HepG2 (cell line): ENCODE data around the gene NTM. TPM values are rescaled to one million over a fixed set of nuclear protein-coding genes. Genes with fewer than 3 reads are reported as not detected.

Experiments
- ATAC-seq: fragments of 200-7000 bp; cut with Tn5 transposase; 3 replicates; pipeline ENCODE4 v1.9.1; 2020; ENCODE audit warnings: mild to moderate bottlenecking, moderate library complexity
- BruUV-seq: library from RNA; stranded (reverse); fragments of 400-500 nt; replicated peaks from 2 replicates; lab custom pipeline; 2021; lab: Mats Ljungman, UMichigan
- CTCF ChIA-PET: fragments of 300-600 bp; formaldehyde crosslinking; extraction: SDS; loops from one replicate; lab custom pipeline; 2021; ENCODE audit warnings: low total read pairs, inconsistent platforms, low intra/inter-chr PET ratio; lab: Yijun Ruan, JAX
- POLR2A ChIA-PET: fragments of 350-600 bp; sonication (Branson Sonifier 250); formaldehyde crosslinking; loops from one replicate; lab custom pipeline; 2020; ENCODE audit warnings: antibody characterized with exemption, inconsistent platforms; lab: Yijun Ruan, JAX
- DNase-seq: peaks from one replicate; pipeline ENCODE4 v3.0.0-alpha.2; 2015; ENCODE audit warnings: low spot score
- FAIRE-seq: peaks from 3 replicates; lab custom pipeline; 2011; peaks lifted over from hg19 to GRCh38; lab: Jason Lieb, UNC
- H2AFZ ChIP-seq: one replicate; pipeline ENCODE4 v1.6.1; 2011; ENCODE audit warnings: low read length, inconsistent platforms
- H3K27ac ChIP-seq: fragments of 300-600 bp; 3 replicates; pipeline ENCODE4 v1.8.0; 2011; ENCODE audit warnings: mixed run types, mild to moderate bottlenecking, mixed read lengths, low read length, inconsistent platforms; ENCODE audit not compliant: insufficient read depth; ENCODE audit errors: extremely low read length
- H3K27me3 ChIP-seq, 2 experiments: fragments of 200-600 bp in 1 of 2; 2 replicates in 1 of 2; 3 replicates in 1 of 2; pipeline versions ENCODE4 v1.6.0 to v1.8.0; 2011; ENCODE audit warnings: low read length in 2 of 2, mild to moderate bottlenecking in 2 of 2, moderate library complexity in 2 of 2, inconsistent platforms in 1 of 2; ENCODE audit not compliant: insufficient read depth in 2 of 2, control insufficient read depth in 1 of 2
- H3K36me3 ChIP-seq, 2 experiments: fragments of 200-600 bp in 1 of 2; replicated peaks in 1 of 2; 2 replicates in 1 of 2; 3 replicates in 1 of 2; pipeline versions ENCODE4 v1.5.1 to v1.8.0; 2011; ENCODE audit warnings: low read length in 2 of 2, inconsistent platforms in 1 of 2; ENCODE audit not compliant: insufficient read depth in 2 of 2, control insufficient read depth in 1 of 2
- H3K4me1 ChIP-seq: 2 replicates; pipeline ENCODE4 v1.5.1; 2012; ENCODE audit warnings: low read length, inconsistent platforms; ENCODE audit not compliant: insufficient read depth
- H3K4me2 ChIP-seq: 2 replicates; pipeline ENCODE4 v1.6.0; 2011; ENCODE audit warnings: low read depth, low read length, inconsistent platforms
- H3K4me3 ChIP-seq, 3 experiments: fragments of 200-600 bp in 1 of 3; sonication (generic), shearing (Covaris generic) in 1 of 3; replicated peaks in 1 of 3; 2 replicates each; pipeline ENCODE4 v1.5.1; 2011 to 2016; ENCODE audit warnings: low read length in 3 of 3, inconsistent platforms in 2 of 3, low read depth in 2 of 3, mild to moderate bottlenecking in 2 of 3, control low read depth in 1 of 3, mixed read lengths in 1 of 3; ENCODE audit not compliant: insufficient read depth in 1 of 3
- H3K79me2 ChIP-seq: one replicate; pipeline ENCODE4 v1.6.1; 2011; ENCODE audit warnings: low read length, inconsistent platforms; ENCODE audit not compliant: insufficient read depth
- H3K9ac ChIP-seq: 2 replicates; pipeline ENCODE4 v1.6.0; 2011; ENCODE audit warnings: mild to moderate bottlenecking, low read depth, low read length, inconsistent platforms; ENCODE audit not compliant: insufficient read depth
- H3K9me3 ChIP-seq: 2 replicates; pipeline ENCODE4 v1.5.1; 2012; ENCODE audit warnings: mild to moderate bottlenecking, low read length
- H4K20me1 ChIP-seq: 2 replicates; pipeline ENCODE4 v1.6.0; 2011; ENCODE audit warnings: inconsistent platforms, mild to moderate bottlenecking, low read length, moderate library complexity; ENCODE audit not compliant: insufficient read depth
- KDM5B ChIP-seq: sonication (generic); formaldehyde crosslinking; IDR thresholded peaks from 2 replicates; pipeline ENCODE4 v1.4.0; 2020; ENCODE audit warnings: missing genetic modification reagents, mild to moderate bottlenecking, borderline replicate concordance
- KMT2A ChIP-seq: sonication (generic); formaldehyde crosslinking; IDR thresholded peaks from 2 replicates; pipeline ENCODE4 v1.4.0; 2020; ENCODE audit warnings: missing genetic modification reagents
- MYPOP ChIP-seq: sonication (generic); formaldehyde crosslinking; IDR thresholded peaks from 2 replicates; pipeline ENCODE4 v1.8.1; 2023; ENCODE audit warnings: mild to moderate bottlenecking, moderate library complexity, missing genetic modification reagents
- NFE2L2 ChIP-seq: fragments of 150-350 bp; IDR thresholded peaks from 2 replicates; pipeline ENCODE4 v1.6.1; 2014; ENCODE audit warnings: low read length
- SP1 ChIP-seq, 2 experiments: fragments of 450-650 bp in 1 of 2; sonication (generic) in 1 of 2; formaldehyde crosslinking in 1 of 2; IDR thresholded peaks; 2 replicates each; pipeline versions ENCODE4 v1.4.0 to v1.6.1; 2016 to 2020; ENCODE audit warnings: missing genetic modification reagents in 1 of 2
- ZBTB8A ChIP-seq: sonication (generic); formaldehyde crosslinking; IDR thresholded peaks from 2 replicates; pipeline ENCODE4 v1.4.0; 2020; ENCODE audit warnings: mild to moderate bottlenecking, low read depth, missing genetic modification reagents, borderline replicate concordance
- ZNF205 ChIP-seq: IDR thresholded peaks from 2 replicates; pipeline ENCODE4 v1.6.1; 2018; ENCODE audit warnings: missing biosample characterization, missing genetic modification reagents
- ZNF549 ChIP-seq: sonication (generic); formaldehyde crosslinking; IDR thresholded peaks from 2 replicates; pipeline ENCODE4 v1.5.0; 2020; ENCODE audit warnings: missing genetic modification reagents
- ZNF598 ChIP-seq: sonication (generic); formaldehyde crosslinking; IDR thresholded peaks from 2 replicates; pipeline ENCODE4 v1.5.1; 2020; ENCODE audit warnings: mild to moderate bottlenecking, missing genetic modification reagents, borderline replicate concordance
- WGBS: methylation state at CpG from one replicate; pipeline ENCODE4 v1.1.6; 2017; ENCODE audit warnings: low lambda C conversion rate; 5-methylcytosine and 5-hydroxymethylcytosine counted together
- in situ Hi-C: cut with HindIII; loops from 2 replicates; pipeline ENCODE4 v1.10.0; 2017; ENCODE audit warnings: low pct_unique_long_range_greater_than_20kb; ENCODE audit not compliant: extremely low pct_ligation_motif_present
- intact Hi-C: fragments of 100-400 bp; cut with micrococcal nuclease; formaldehyde crosslinking; loops from one replicate; pipeline ENCODE4 v1.10.0; 2022; ENCODE audit not compliant: unreplicated experiment
- polyA plus RNA-seq, 8 experiments: library from polyadenylated mRNA; depleted of rRNA in 3 of 8; stranded (reverse) in 7 of 8; unstranded in 1 of 8; fragments of >200 nt; fragmentation: Illumina TruSeq in 4 of 8; extraction: Trizol in 4 of 8; gene quantifications; 2 replicates each; pipeline versions ENCODE4 v1.2.1 to v1.2.3, GENCODE V29; 2011 to 2016; ENCODE audit warnings: low read depth in 4 of 8, missing spikeins in 1 of 8, mixed read lengths in 1 of 8; ENCODE audit not compliant: insufficient read depth in 1 of 8
- total RNA-seq, 5 experiments: library from RNA; depleted of rRNA; stranded (reverse); fragments of >200 nt; fragmentation: Illumina TruSeq; extraction: Trizol; gene quantifications; 2 replicates each; pipeline ENCODE4 v1.2.3, GENCODE V29; 2016; ENCODE audit warnings: low read depth in 1 of 5
- TF ChIP-seq, protein P1 (sequence below): sonication (generic); formaldehyde crosslinking; IDR thresholded peaks from 2 replicates; pipeline ENCODE4 v1.5.0; 2020; ENCODE audit warnings: missing genetic modification reagents

The NTM gene
- total and polyA plus RNA-seq, 2 of the 13 experiments (the other 11 are each of a cell fraction or from before 2014, with no cell fraction given) = not detected

- in situ Hi-C loops (no loop called here), intact Hi-C loops (no loop called here)
- Histone ChIP-seq H2AFZ (no peak overlapping the region), H3K27me3 (no peaks in the 10 kb centered on the region), H3K9ac (no peak overlapping the region), H3K4me3 (no peak overlapping the region), H3K27ac (no peak overlapping the region), H3K36me3 (no peaks in the 10 kb centered on the region), H3K9me3 (no peaks in the 10 kb centered on the region), H3K4me1 (peaks cover 8% of the 10 kb centered on the region; the same call in 1 of the 2 replicates), H4K20me1 (no peaks in the 10 kb centered on the region), H3K4me2 (no peak overlapping the region), H3K79me2 (no peaks in the 10 kb centered on the region)
- ATAC-seq (no peak), FAIRE-seq (no peak), DNase-seq (no peak)
- no TSS peak for BruUV-seq
- ChIA-PET CTCF (no interaction called here), POLR2A (no interaction called here)
- TF ChIP-seq SP1 (IDR thresholded peaks at IDR 0.05) = no peak
- no peak for TF ChIP-seq SP1 (CRISPR knock-in tag; IDR thresholded peaks at IDR 0.05)
- TF ChIP-seq, protein P1, sequence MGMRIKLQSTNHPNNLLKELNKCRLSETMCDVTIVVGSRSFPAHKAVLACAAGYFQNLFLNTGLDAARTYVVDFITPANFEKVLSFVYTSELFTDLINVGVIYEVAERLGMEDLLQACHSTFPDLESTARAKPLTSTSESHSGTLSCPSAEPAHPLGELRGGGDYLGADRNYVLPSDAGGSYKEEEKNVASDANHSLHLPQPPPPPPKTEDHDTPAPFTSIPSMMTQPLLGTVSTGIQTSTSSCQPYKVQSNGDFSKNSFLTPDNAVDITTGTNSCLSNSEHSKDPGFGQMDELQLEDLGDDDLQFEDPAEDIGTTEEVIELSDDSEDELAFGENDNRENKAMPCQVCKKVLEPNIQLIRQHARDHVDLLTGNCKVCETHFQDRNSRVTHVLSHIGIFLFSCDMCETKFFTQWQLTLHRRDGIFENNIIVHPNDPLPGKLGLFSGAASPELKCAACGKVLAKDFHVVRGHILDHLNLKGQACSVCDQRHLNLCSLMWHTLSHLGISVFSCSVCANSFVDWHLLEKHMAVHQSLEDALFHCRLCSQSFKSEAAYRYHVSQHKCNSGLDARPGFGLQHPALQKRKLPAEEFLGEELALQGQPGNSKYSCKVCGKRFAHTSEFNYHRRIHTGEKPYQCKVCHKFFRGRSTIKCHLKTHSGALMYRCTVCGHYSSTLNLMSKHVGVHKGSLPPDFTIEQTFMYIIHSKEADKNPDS (CRISPR knock-in tag) = no peak
- TF ChIP-seq ZBTB8A = no peak
- TF ChIP-seq KDM5B (CRISPR knock-in tag) = no peak
- no peak for TF ChIP-seq ZNF598 (CRISPR knock-in tag)
- no peak for TF ChIP-seq NFE2L2
- no peak for TF ChIP-seq ZNF549 (CRISPR knock-in tag)
- no peak for TF ChIP-seq MYPOP (CRISPR knock-in tag)
- no peak for TF ChIP-seq KMT2A (CRISPR knock-in tag)
- TF ChIP-seq ZNF205 = no peak
- 44% methylated on average over 10 of the region's 10 CpGs for WGBS
These were observed 449.4 kb downstream of the NTM start for GRCh38 chr11:131819865-131820264.
